ENCODE measurements around the gene BLOC1S5. TPM values are rescaled to one million over a fixed set of nuclear protein-coding genes. Genes with fewer than 3 reads are reported as not detected.

Gene BLOC1S5
- polyA plus RNA-seq, 1 of the 3 experiments (the other 2 are of a cell fraction), result 4.4 TPM

- Histone ChIP-seq H3K4me1 (ENCODE audit: control insufficient read depth in 1 of 2, insufficient read depth in 2 of 2, low read depth in 1 of 2, low read length in 1 of 2) (peaks cover 0 to 45% of the 10 kb centered on the region in 2 experiments; a peak in 3 of 4 replicates), H3K27me3 (ENCODE audit: insufficient read depth) (no peaks in the 10 kb centered on the region), H3K4me3 (ENCODE audit: low read depth in 2 of 2, low read length in 1 of 2) (no peak overlapping the region), H3K79me2 (ENCODE audit: insufficient read depth) (peaks cover 26% of the 10 kb centered on the region; the same call in 1 of the 2 replicates), H3K27ac (ENCODE audit: low read depth in 2 of 2, low read length in 1 of 2) (peak overlapping the region in 1 of 2 experiments; percentile 92; a peak in 2 of 4 replicates), H3K36me3 (replicated peaks in 1 of 2; ENCODE audit: control insufficient read depth in 1 of 2, insufficient read depth in 2 of 2, low read length in 1 of 2) (peaks cover 31 to 32% of the 10 kb centered on the region in 2 experiments), H3K9ac (peak overlapping the region; percentile 42; the same call in 1 of the 2 replicates), H3K9me3 (no peaks in the 10 kb centered on the region), H4K20me1 (ENCODE audit: insufficient read depth) (no peaks in the 10 kb centered on the region), H3F3A (replicated peaks; ENCODE audit: insufficient read depth) (peaks cover 33% of the 10 kb centered on the region), H2AFZ (ENCODE audit: low read depth) (no peak overlapping the region), H3K9me2 (no peaks in the 10 kb centered on the region), H3K4me2 (peak overlapping the region; percentile 68)
- POLR2A ChIA-PET, result no interaction called here
- 50% methylated on average over 4 of the region's 4 CpGs for WGBS (ENCODE audit: low lambda C conversion rate)
- TF ChIP-seq, protein P1, sequence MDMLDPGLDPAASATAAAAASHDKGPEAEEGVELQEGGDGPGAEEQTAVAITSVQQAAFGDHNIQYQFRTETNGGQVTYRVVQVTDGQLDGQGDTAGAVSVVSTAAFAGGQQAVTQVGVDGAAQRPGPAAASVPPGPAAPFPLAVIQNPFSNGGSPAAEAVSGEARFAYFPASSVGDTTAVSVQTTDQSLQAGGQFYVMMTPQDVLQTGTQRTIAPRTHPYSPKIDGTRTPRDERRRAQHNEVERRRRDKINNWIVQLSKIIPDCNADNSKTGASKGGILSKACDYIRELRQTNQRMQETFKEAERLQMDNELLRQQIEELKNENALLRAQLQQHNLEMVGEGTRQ (IDR thresholded peaks at IDR 0.05; ENCODE audit: borderline replicate concordance, low read depth, low read length), result no peak
- no peak for TF ChIP-seq GABPA (IDR thresholded peaks at IDR 0.05; ENCODE audit: low read depth)
- CTCF ChIA-PET, result no interaction called here
- no peak for DNase-seq
Measured at GRCh38 chr6:8084586-8084985, 20.4 kb upstream of the BLOC1S5 start.

DNA sequence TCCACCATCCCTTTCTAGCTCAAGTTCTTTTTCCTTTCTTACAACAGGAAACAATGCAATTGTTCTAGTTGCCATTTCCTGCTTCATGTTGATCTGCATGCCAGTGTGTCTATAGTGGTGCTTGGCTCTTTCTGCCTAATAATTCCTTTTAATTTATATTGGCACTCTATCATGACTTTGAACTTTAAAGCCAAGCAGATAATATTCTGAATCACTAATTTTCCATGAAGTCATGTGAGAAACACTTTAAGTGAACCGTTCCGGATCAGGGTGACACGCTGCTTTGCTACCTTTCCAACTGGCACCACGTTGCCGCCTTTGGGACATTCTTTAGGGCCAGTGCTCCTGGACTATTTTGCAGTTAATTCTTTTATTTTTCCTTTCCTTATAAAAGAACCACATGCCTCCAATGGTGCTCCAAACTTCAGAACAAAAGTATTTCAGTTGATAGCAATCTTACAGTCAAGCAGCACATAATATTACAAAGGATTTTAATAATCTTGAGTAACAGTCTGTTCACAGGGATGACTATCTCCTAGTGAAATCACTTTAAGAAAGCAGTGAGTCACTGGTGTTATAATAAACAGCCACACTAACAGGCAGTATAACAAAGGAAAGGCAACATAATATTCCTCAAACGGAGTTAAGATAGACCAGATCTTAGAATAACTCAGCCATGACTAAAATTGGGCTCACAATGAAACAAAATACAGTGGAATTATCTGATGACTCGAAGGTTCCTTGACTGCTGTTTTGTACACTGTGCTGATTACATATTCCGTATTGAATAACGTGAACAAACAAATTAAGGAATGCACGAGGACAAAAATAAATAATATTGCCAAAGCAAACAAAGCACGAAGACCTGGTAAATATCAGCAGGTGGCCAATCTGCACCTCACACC is 19.0 kb upstream of the BLOC1S5 start:
- Histone ChIP-seq H3K9me2 (no peaks in the 10 kb centered on the region), H3K27me3 (ENCODE audit: insufficient read depth) (no peaks in the 10 kb centered on the region), H3K36me3 (replicated peaks in 1 of 2; ENCODE audit: control insufficient read depth in 1 of 2, insufficient read depth in 2 of 2, low read length in 1 of 2) (peaks cover 20 to 21% of the 10 kb centered on the region in 2 experiments), H3K9me3 (no peaks in the 10 kb centered on the region), H3K4me1 (ENCODE audit: control insufficient read depth in 1 of 2, insufficient read depth in 2 of 2, low read depth in 1 of 2, low read length in 1 of 2) (peaks cover 0 to 45% of the 10 kb centered on the region in 2 experiments; a peak in 3 of 4 replicates), H4K20me1 (ENCODE audit: insufficient read depth) (no peaks in the 10 kb centered on the region), H3K4me3 (ENCODE audit: low read depth in 2 of 2, low read length in 1 of 2) (peak overlapping the region in 1 of 2 experiments; percentile 42; a peak in 1 of 4 replicates), H3F3A (replicated peaks; ENCODE audit: insufficient read depth) (peaks cover 33% of the 10 kb centered on the region), H3K9ac (peak overlapping the region; percentile 59; the same call in 1 of the 2 replicates), H3K4me2 (peak overlapping the region; percentile 68), H2AFZ (ENCODE audit: low read depth) (no peak overlapping the region; the same call in 1 of the 2 replicates), H3K27ac (ENCODE audit: low read depth in 2 of 2, low read length in 1 of 2) (peak overlapping the region in 1 of 2 experiments; percentile 92; a peak in 2 of 4 replicates), H3K79me2 (ENCODE audit: insufficient read depth) (peaks cover 26% of the 10 kb centered on the region; the same call in 1 of the 2 replicates)
- CTCF ChIA-PET, result no interaction called here
- POLR2A ChIA-PET, result no interaction called here
- 27% methylated on average over 11 of the region's 11 CpGs for WGBS (ENCODE audit: low lambda C conversion rate)
- DNase-seq, result no peak
- TF ChIP-seq MEF2A (IDR thresholded peaks at IDR 0.05; ENCODE audit: borderline replicate concordance, low read depth), result peak; percentile 47; the same call in 1 of the 2 replicates
- TF ChIP-seq ELF1 (IDR thresholded peaks at IDR 0.05), result no peak
- TF ChIP-seq JUND (IDR thresholded peaks at IDR 0.05), result peak; percentile 89
- peak; percentile 46; the same call in 1 of the 2 replicates for TF ChIP-seq NFIC (IDR thresholded peaks at IDR 0.05; ENCODE audit: borderline replicate concordance)
- peak; percentile 90 for TF ChIP-seq TCF12 (IDR thresholded peaks at IDR 0.05)
- TF ChIP-seq CTCF (IDR thresholded peaks at IDR 0.05), result no peak
- TF ChIP-seq SMC3 (IDR thresholded peaks at IDR 0.05; ENCODE audit: low read depth, low read length), result no peak
- TF ChIP-seq CHD2 (IDR thresholded peaks at IDR 0.05; ENCODE audit: low read length, partially characterized antibody), result no peak
- TF ChIP-seq EZH2phosphoT487 (IDR thresholded peaks at IDR 0.05; ENCODE audit: borderline replicate concordance, low read depth), result no peak
- TF ChIP-seq FOXJ3 (CRISPR knock-in tag; IDR thresholded peaks at IDR 0.05), result no peak
- peak; percentile 35; the same call in 1 of the 2 replicates for TF ChIP-seq RXRA (IDR thresholded peaks at IDR 0.05; ENCODE audit: borderline replicate concordance, low read depth)
- TF ChIP-seq GABPA (IDR thresholded peaks at IDR 0.05; ENCODE audit: low read depth), result no peak
- TF ChIP-seq SIN3A (IDR thresholded peaks at IDR 0.05; ENCODE audit: borderline replicate concordance, low read depth, low read length), result no peak
- no peak for TF ChIP-seq RFX5 (IDR thresholded peaks at IDR 0.05; ENCODE audit: low read length)
- TF ChIP-seq FOXM1 (IDR thresholded peaks at IDR 0.05; ENCODE audit: low read depth), result no peak; the same call in 1 of the 2 replicates
- no peak for TF ChIP-seq MXI1 (IDR thresholded peaks at IDR 0.05; ENCODE audit: low read depth, low read length)
- peak; percentile 63 for TF ChIP-seq PBX3 (IDR thresholded peaks at IDR 0.05)
- TF ChIP-seq, protein P2, sequence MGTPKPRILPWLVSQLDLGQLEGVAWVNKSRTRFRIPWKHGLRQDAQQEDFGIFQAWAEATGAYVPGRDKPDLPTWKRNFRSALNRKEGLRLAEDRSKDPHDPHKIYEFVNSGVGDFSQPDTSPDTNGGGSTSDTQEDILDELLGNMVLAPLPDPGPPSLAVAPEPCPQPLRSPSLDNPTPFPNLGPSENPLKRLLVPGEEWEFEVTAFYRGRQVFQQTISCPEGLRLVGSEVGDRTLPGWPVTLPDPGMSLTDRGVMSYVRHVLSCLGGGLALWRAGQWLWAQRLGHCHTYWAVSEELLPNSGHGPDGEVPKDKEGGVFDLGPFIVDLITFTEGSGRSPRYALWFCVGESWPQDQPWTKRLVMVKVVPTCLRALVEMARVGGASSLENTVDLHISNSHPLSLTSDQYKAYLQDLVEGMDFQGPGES (IDR thresholded peaks at IDR 0.05; ENCODE audit: low read depth, low read length), result no peak
- peak in 1 of 2 experiments; percentile 54; a peak in 1 of 4 replicates for TF ChIP-seq EP300 (IDR thresholded peaks at IDR 0.05; ENCODE audit: borderline replicate concordance in 1 of 2, low read depth in 1 of 2, low read length in 1 of 2)
- TF ChIP-seq FOSL2 (IDR thresholded peaks at IDR 0.05; ENCODE audit: borderline replicate concordance, low read depth), result peak; percentile 85
- TF ChIP-seq TEAD4 (IDR thresholded peaks at IDR 0.05; ENCODE audit: borderline replicate concordance, insufficient read depth), result 0 out of 2 replicates have a peak, but pooled peaks have one; percentile 64

Measured in SK-N-SH (cell line).